Measurements from ENCODE around the gene TTLL12. TPM values are rescaled to one million over a fixed set of nuclear protein-coding genes. Genes with fewer than 3 reads are reported as not detected.

Gene TTLL12
- total RNA-seq, 2 experiments from 2014 or later = 66.5 to 71.5 TPM

- DNase-seq (ENCODE audit: low spot score) = no peak
- Histone ChIP-seq H3K4me1 (ENCODE audit: insufficient read depth, low read length, poor library complexity, severe bottlenecking) (no peaks in the 10 kb centered on the region), H3K27ac (ENCODE audit: low read depth, low read length, poor library complexity, severe bottlenecking) (no peak overlapping the region), H4K20me1 (ENCODE audit: insufficient read depth, low read length) (no peaks in the 10 kb centered on the region), H3K36me3 (ENCODE audit: insufficient read depth, low read length) (no peaks in the 10 kb centered on the region), H3K4me3 (ENCODE audit: low read depth, low read length, poor library complexity, severe bottlenecking) (no peak overlapping the region), H3K9me2 (ENCODE audit: insufficient read depth, low read length) (no peaks in the 10 kb centered on the region), H3K79me2 (ENCODE audit: insufficient read depth, low read depth, low read length) (no peaks in the 10 kb centered on the region), H2AFZ (ENCODE audit: low read length) (no peak overlapping the region), H3K9me3 (ENCODE audit: low read length) (no peaks in the 10 kb centered on the region), H3K4me2 (ENCODE audit: low read length) (no peak overlapping the region)
- intact Hi-C loops (cut with micrococcal nuclease; ENCODE audit: unreplicated experiment) = no loop called here
- ChIA-PET POLR2A (interaction anchor here (0.7 kb wide), 1 partner anchor 27 kb away, joined by 3 read pairs; no protein-coding TSS in a partner anchor), CTCF (ENCODE audit: unreplicated experiment) (no interaction called here)
- no TSS peak for BruUV-seq (replicated peaks)
- TF ChIP-seq EZH2phosphoT487 (IDR thresholded peaks at IDR 0.05; ENCODE audit: borderline replicate concordance, low read depth, low read length) (no peak), CTCF (conservative IDR thresholded peaks at IDR 0.05; ENCODE audit: low read length) (no peak)
Observed at GRCh38 chr22:43222262-43222661, 35.3 kb upstream of the TTLL12 start.

- CTCF ChIA-PET (ENCODE audit: unreplicated experiment) = no interaction called here
- no peaks in the 10 kb centered on the region for H3K36me3 ChIP-seq (ENCODE audit: insufficient read depth, low read length)
Observed at GRCh38 chr22:43220625-43221380, 33.9 kb upstream of the TTLL12 start.

More at GRCh38 chr22:43220625-43221380, 33.9 kb upstream of the TTLL12 start:
- Histone ChIP-seq H3K4me3 (ENCODE audit: low read depth, low read length, poor library complexity, severe bottlenecking) (no peak overlapping the region), H3K4me2 (ENCODE audit: low read length) (no peak overlapping the region), H2AFZ (ENCODE audit: low read length) (no peak overlapping the region), H3K27ac (ENCODE audit: low read depth, low read length, poor library complexity, severe bottlenecking) (no peak overlapping the region), H3K9me3 (ENCODE audit: low read length) (no peaks in the 10 kb centered on the region), H3K4me1 (ENCODE audit: insufficient read depth, low read length, poor library complexity, severe bottlenecking) (no peaks in the 10 kb centered on the region), H3K79me2 (ENCODE audit: insufficient read depth, low read depth, low read length) (no peaks in the 10 kb centered on the region), H4K20me1 (ENCODE audit: insufficient read depth, low read length) (no peaks in the 10 kb centered on the region), H3K9me2 (ENCODE audit: insufficient read depth, low read length) (no peaks in the 10 kb centered on the region)
- intact Hi-C loops (cut with micrococcal nuclease; ENCODE audit: unreplicated experiment) = no loop called here
- no TSS peak for BruUV-seq (replicated peaks)
- no peak for TF ChIP-seq CTCF (conservative IDR thresholded peaks at IDR 0.05; ENCODE audit: low read length)
- TF ChIP-seq EZH2phosphoT487 (IDR thresholded peaks at IDR 0.05; ENCODE audit: borderline replicate concordance, low read depth, low read length) = no peak
- no peak for DNase-seq (ENCODE audit: low spot score)
- POLR2A ChIA-PET = no interaction called here

Measured in OCI-LY7 (cell line).